Measurements from ENCODE around the gene ARMC9. TPM values are rescaled to one million over a fixed set of nuclear protein-coding genes. Genes with fewer than 3 reads are reported as not detected.
"Not testable (repeated sequence)": the region's sequence is repeated elsewhere in the genome, so short reads cannot be mapped to it uniquely, and the experiment has no call there.

Gene ARMC9
- total RNA-seq, 1 donor from 2014 or later = 11.8 TPM

DNA sequence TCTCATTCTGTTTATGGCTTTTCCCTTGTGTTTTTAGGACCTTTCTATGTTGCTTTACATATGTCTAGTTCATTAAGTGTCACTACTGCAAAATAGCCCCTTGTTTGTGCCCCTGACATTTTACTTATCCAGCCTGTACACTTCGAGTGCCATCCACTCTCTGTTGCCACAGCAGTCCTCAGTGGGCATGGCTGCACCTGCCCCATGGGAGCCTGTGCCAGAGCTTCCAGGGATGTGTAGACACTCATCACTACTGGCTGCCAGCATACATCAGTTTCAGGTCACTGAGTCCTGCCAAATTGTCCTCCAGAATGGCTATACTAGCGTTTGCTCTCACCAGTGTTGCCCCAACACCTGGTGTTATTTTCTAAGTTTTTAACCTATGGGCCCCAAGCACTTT is 80.4 kb downstream of the ARMC9 start:
- peak; percentile 16 for DNase-seq (ENCODE audit: low spot score)

DNA sequence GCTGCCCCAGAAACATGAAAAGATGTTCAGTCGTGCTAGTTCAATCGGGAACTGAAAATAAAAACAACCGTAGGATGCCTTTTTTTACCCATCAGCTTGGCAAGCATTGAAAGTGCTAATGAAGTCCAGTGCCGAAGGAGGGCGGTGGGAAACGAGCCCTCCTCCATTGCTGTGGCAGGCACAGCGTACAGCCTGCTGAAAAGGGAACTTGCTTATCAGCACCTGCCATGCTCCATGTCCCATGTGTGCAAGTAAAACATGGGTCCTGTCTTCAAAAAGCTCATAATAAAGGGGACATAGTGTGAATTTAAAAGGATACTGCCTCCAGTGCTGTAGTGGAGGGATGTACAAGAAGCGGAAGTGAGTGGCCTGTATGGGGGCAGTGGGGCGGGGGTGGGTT is 82.4 kb downstream of the ARMC9 start:
- DNase-seq (ENCODE audit: low spot score) = no peak

DNA sequence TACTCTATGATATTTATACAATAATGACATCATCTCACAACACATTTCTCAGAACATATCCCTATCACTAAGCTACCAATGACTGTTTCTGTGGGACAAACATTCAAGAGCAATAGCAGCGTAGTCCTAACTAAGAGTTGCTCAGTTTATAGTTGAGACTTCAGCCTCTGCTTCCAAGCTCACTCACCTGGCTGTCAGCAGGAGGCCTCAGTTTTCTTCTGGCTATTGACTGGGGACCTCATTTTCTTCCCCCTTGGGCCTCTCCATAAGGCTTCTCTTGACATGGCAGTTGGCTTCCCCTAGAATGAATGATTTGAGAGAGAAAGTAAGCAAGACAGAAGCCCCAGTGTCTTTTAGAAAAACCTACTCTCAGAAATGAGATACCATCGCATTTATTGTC is 85.9 kb downstream of the ARMC9 start:
- DNase-seq (ENCODE audit: low spot score) = no peak

DNA sequence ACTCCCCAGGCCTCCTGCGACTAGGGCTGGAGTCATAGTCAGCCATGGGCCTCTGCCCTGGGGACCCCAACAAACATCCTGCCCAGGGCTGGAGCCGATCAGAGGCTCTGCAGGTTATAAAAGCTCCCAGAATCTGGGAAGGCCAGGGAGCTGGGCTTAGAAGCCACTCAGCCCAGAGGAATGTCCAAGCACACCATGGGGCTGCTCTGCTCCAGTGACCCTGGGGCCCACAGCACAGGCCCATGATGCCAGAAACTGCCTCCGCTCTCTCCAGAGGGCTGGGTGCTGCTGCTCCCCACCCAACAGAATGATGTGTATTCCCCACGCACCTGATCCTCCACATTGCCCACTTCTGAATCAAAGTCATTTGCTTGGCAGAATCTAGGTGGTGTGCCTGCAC is 88.5 kb downstream of the ARMC9 start:
- DNase-seq (ENCODE audit: low spot score) = no peak

DNA sequence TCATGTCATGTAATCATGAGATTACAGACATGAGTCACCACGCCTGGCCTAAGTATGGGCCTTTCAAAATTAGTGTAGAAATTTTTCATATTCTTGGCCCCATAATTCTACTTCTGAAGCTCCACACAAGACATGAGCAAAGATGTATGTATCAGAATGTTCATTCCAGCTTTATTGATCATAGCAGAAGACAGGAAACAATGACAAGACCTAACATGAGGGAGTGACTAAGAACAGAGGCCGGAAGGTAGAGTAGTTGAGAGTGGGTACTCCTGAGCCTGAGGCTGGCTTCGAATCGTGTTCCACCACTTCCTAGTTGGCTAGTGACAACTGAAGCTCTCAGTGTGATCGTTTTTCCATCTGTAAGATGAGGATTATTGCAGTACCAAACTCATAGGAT is 89.3 kb downstream of the ARMC9 start:
- no peak for DNase-seq (ENCODE audit: low spot score)

DNA sequence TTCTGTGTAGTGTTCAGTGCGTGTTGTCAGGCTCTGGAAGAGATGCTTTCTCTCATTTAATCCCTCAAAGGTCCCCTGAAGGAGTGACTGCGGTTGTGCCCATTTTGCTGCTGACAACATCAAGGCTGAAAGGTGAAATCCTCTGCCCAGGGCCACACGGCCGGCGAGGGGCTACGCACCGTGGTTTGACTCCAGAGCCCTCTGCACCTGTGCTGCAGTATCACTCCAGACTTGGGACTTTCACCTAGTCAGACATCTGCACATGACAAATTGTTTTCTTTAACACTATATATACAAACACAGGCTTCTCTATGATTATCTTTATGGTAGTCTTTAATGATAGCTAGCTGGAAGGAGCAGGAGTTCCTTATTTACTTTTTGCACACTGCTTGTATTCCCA is 90.2 kb downstream of the ARMC9 start:
- DNase-seq (ENCODE audit: low spot score) = no peak

DNA sequence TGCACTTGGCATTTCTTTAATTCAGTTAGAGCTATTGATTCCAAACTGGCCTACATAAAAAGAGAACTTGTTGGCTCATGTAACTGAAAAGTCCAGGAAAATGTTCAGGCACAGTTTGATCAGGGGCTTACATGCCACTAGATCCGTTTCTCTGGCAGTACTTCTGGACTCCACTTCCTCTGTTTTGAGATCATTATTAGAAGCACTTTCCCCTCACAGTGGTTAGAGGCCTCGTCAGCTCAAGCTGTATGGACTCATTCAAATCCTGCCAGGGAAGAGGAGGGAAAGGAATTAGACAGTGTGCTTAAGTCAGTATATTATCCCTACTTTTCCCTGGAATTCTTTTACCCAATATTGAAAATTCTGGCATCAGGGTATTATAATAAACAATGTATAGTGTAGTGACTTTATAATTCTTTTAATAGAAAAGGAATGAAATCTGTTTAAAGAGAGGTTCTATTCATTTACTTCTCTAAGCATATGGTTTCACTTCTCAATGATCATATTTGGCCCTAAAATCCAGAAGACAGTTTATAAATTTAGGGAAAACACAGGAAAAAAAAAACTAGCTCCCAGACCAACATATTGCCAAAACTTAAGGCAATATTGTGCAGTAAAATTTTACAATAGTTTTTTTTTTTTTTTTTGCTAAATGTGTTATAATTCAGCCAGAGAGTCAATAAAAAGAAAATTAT is 92.0 kb downstream of the ARMC9 start:
- no peak for DNase-seq (ENCODE audit: low spot score)

DNA sequence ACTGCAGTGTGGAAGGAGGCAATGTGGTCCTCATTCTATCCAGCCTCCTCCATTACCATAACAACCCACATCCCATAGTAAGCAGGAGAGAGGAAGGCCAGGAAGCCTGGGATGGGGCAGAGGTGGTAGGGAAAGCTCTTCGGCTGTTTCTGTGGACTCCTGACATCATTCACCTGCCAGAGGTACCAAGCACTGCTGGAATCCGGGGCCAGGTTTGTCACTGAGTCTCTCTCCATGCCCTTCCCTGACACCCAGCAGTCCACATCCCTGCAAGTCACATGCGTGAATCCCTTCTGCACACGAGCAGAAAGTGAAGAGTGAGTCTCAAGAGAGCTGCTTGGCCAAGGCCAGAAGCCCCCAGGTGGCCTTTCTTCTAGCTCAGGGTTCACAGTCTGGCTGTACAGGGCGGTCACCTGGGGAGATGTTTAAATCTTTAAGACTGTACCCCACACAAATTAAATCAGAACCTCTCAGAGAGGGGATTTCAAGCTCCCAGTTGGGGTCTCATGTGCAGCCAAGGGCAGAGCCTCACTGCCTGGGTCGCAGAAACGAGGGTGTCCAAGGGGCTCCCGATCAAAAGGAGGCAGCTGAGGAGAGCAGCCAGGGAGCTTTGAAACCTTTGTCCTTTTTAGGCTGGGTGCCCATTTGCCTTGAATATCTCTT is 94.2 kb downstream of the ARMC9 start:
- DNase-seq (ENCODE audit: low spot score) = no peak

DNA sequence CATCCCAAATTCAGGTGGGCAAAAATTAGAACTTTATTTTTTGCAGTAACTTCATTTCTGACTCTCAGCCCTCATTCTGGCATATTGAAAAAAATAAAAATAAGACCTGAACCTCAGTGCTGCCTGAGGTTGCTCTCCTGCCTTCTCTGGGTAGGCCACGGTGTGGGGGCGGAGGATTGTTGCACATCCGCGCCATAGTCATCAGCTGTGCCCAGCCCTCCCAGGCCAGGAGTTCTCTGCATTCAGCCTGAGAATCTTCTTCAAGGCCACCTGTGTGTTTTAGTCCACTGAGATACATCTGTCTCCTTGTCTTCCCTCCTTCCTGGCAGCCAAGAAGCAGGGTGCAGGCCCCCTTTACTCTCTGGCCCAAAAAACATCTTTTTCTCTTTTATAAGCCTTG is 94.7 kb downstream of the ARMC9 start:
- DNase-seq (ENCODE audit: low spot score) = no peak

DNA sequence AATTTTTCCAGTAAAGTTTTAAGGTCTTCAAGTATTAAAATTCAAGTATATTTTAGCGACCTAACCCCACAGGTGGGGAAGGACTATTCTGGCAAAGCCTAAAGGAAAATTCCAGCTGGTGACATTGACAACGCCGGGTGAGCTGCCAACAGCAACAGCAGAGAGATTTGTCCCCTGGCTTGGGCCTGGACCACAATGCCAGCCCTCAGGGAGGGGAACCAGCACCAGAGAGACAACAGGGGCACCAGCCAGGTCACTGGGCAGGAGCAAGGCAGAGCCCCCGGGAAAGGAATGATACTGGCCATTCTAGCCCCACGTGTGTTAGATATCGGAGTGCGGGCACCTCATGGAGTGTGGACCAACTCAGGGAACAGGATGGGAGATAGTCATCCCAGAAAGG is 95.7 kb downstream of the ARMC9 start:
- peak; percentile 72 for DNase-seq (ENCODE audit: low spot score)

DNA sequence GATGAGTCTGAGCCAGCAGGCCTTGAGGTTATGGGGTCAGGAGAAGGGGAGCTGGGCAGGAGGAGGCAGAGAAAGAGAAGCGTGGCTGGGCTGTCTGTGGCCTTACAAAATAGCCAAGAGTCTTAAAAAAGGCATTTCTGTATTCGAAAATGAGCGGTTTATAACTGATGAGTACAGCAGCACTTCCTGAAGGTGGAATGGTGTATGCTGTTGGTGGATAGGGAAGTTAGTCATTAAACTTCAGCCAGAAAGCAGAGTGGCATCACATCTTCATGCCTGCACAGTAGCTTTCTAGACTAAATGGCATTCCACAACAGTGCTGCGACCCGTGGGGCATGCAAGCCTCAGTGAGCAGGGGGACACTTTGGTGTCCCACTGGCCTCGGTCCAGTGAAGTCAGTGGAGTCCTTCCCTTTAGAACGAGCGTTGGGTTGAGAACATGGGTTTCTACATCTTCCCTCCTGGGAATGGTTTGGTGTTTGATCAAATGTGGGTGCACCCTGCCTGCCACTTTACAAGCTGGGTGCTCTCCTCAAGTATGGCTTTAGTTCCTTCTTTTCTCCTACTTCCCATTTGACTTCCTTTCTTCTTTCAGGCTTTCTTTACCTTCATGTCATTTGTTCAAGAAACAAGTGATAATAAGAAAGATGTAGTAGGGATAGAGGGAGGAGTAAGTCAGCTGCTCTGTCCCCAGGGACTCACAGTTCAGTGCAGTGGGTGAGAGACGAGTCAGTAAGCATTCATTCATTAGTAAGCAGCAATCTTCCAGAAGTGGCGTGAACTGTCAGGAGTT is 96.3 kb downstream of the ARMC9 start:
- peak; percentile 37 for DNase-seq (ENCODE audit: low spot score)

DNA sequence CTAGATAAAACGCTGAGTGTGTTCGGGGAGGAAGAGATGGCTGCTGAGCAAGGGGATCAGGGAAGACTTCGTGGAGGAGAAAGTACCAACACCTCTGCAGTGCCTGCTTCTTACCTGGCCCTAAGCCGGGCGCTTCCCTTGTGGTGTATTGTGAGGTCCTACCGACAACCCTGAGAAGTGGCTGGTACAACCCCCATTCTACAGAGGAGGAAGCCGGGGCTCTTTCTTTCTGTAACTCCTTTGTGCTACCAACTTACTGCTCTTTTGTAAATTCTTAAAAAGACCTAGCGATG is 96.9 kb downstream of the ARMC9 start:
- no peak for DNase-seq (ENCODE audit: low spot score)

DNA sequence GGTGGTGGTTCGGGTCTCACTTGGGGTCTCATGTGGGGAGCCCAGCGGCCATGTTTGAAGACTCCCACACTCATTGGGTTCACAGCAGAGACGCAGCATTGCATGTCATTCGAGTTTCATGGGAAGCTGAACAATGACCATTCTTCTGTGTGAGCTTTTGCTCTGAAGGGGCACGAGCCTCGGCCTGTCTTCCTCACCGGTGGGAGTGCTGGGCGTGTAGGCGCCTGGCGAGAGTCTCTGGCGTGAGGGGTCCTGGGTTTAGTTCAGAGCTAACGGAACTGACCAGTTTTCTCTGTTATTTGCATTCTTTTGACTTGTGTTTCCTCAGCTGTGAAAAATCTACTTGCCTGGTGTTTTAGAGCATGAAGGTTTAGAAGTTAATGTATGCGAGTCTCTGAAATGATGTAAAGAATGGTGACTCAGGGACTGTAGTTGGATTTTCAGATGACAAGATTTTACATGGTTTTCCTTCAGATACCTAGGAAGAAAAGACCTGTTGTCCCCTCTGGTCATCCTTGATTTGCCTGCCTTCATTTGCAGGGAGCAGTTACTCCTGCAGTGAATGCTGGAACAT is 98.1 kb downstream of the ARMC9 start:
- no peak for DNase-seq (ENCODE audit: low spot score)

DNA sequence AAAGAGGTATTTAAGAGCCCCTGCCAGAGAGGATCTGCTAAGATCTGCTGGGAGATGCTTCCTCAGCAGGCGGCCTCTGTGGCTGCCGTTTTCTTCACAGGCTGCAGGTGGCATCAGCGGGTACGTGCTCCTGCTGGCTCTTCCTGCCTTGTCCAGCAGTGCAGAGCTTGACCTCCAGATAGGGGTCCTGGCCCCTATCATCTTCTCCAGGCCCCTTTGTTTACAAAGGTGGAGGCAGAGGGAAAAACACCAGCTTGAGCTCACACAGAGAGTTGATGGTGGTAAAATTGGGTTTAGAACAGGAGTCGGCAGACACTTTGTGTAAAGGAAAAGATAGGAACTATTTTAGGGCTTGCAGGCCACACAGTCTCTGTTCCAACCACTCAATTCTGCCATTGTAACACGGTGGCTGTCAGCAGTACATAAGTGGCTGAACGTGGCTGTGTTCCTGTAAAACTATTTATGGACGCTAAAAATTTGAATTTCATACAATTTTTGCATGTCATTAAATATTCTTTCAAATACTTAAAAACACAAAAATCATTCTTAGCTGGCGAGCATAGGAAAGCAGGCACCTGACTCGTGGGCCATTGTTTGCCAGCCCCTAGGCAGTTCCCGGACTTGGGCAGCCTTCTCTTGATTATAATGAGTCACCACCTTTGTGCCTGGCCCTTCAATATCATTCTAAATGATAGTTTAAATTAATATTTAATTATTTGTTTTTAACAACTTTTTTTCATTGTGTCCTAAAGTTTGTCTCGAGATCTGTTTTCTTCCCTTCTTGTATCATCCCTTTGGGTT is 98.9 kb downstream of the ARMC9 start:
- DNase-seq (ENCODE audit: low spot score) = no peak

DNA sequence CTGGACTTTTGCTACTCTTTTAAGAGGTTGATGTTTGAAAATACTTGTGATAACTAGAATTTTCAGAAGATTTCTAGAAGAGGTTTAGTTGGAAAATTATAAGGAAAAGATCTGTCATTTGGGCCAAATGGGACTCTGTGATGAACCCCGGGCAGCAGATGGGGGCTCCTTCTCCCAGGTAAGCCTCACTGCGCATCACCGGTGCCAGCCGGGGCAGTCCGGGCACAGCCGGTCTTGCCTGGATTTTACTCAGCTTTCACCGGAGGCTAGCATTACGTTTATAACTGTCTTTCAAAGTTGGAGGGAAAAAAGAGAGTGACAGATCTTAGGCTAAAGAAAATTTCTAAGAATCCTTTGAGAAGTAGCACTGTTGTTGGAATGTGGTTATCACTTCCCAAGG is 99.7 kb downstream of the ARMC9 start:
- no peak for DNase-seq (ENCODE audit: low spot score)

DNA sequence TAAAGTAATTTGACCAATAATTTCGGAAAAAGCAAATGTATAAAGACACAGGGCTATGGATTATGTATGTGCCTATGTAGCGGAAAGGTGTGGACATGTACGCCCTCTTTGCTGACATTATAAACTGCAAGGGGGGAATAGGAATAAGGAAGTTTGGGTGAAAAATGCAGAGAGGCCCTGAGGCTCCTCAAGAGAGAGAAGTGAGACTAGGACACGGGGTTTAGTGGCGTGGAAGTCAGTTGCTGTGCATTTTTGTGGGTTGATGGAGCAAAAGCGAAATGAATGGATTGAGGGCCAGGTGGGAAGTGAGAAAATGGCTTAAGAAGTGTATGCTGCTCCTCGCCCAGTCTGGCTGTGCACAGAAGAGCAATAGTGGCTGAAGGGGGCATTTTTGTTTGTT is 100.8 kb downstream of the ARMC9 start:
- no peak for DNase-seq (ENCODE audit: low spot score)

DNA sequence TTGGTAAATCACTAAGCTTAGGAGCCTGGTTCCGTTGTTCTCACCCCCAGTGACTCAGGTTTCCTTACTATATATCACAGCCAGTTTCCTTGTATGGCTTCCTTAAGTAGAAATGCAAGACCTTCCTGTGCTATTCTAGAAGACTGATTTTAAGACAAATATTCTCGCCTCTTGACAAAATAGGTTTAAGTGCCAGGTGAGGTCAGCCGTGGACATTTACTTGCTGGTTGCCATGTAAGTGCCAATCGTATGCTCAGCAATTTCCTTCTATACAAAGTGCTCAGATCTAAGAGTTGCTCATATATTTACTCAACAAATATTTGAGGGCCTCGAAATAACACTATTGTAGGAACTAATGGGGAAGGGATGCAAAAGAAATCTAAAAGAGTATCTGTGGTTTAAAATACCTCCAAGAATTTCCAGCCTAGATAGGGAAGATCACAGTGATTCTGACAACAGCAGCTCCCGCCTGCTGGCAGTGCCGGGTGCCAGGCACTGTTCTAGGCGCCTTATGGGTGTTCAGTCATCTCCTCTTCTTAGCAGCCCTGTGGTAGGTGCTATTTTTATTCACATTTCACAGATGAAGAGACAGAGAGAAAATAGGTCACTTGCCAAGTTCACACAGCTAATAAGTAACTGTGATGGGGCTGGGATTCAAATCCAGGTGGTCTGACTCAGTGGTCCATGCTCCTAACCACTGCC is 101.7 kb downstream of the ARMC9 start:
- no peak for DNase-seq (ENCODE audit: low spot score)

DNA sequence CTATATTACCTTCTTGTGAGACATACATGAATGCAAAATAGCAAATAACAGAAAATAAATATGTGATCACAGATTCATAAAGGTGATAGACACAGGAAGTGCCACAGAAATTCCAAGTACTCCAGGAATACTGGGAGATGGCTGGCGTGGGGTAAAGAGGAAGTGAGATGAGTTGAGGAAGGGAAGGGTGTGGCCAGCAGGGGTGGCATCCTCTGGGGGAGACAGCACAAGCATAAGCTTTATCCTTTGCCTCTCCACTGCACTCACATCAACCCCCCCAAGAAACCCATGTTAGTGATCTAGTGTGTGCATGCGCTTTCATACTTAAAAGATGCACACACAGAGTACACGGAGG is 102.3 kb downstream of the ARMC9 start:
- DNase-seq (ENCODE audit: low spot score) = no peak

DNA sequence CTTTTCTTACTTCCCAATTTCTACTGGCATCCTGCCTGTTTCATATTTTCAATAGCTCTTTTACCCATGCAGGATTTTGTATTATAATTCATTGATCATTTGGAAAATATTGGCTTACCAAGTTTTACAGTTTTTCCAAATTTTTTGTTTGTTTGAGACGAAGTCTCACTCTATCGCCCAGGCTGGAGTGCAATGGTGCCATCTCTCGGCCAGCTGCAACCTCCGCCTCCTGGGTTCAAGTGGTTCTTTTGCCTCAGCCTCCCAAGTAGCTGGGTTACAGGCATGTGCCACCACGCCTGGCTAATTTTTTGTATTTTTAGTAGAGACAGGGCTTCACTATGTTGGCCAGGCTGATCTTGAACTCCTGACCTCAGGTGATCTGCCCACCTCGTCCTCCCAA is 105.8 kb downstream of the ARMC9 start:
- not testable (repeated sequence) for DNase-seq (ENCODE audit: low spot score)

DNA sequence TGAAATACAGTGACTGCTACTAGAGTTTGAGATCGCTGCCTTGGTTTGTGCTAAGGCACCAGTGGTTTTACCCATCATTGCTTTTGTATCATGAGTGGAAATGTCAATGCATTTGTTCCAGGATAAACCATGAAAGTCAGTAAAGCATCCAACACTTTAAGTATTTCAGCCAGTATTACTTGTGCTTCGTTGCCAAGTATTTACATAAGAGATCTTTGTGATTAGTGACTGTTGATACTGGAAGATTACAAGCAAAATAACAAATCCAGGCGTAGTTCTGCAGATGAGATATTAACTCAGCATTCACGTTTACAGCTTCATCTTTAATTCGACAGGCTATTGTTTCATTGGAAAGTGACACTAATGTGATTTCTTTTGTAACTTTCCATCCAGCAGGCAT is 106.8 kb downstream of the ARMC9 start:
- no peak for DNase-seq (ENCODE audit: low spot score)

DNA sequence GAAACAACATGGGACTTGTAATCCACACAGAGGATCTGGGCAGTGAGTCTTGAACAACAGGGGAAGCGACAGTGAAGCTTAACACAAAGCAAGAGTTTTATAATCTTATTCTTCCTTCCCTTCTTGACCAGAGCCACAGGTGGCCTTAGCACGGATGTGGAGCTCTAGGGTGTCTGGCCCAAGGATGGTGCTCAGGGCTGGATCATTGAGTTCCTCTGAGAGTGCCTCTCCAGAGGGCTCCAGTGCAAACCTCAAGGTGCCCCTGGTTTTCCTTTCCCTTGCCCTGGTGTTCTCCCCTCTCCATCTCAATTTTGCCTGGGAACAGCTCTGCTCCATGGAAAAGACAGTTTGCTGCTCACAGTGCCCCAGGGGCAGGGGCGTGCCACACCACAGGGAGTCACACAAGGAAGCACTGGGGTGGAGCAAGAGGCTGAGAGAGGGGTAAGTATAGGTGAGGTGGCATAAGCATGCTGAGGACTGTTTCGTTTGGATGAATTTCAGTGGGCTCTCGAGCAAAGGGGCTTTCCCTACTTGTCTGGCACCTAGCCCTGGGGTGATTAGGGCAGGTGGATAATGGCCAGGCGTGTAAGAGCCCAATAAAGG is 108.5 kb downstream of the ARMC9 start:
- no peak for DNase-seq (ENCODE audit: low spot score)
